ENCODE measurements around the gene ATP8A2.

- TF ChIP-seq POLR2A (IDR thresholded peaks at IDR 0.05; ENCODE audit: low read depth, low read length) (no peak), RAD21 (IDR thresholded peaks at IDR 0.05; ENCODE audit: low read length) (no peak), USF2 (IDR thresholded peaks at IDR 0.05; ENCODE audit: low read depth, low read length) (no peak), CTCF (conservative IDR thresholded peaks at IDR 0.05; ENCODE audit: low read depth, low read length) (no peak), CEBPB (IDR thresholded peaks at IDR 0.05; ENCODE audit: low read depth, low read length) (no peak)
Observed at GRCh38 chr13:25979371-25979770, 607.6 kb downstream of the ATP8A2 start.
